ENCODE measurements around the gene ZNF83. TPM values are rescaled to one million over a fixed set of nuclear protein-coding genes. Genes with fewer than 3 reads are reported as not detected.

ZNF83 gene
- total RNA-seq, 3 donors from 2014 or later (not counting 1 experiment from before 2014, with no cell fraction given) = 46.8 to 114 (median 96.9) TPM

GRCh38 chr19:52665529-52665928 is 27.4 kb upstream of the ZNF83 start:
- Mint-ChIP-seq H3K36me3 (no peaks in the 10 kb centered on the region), H3K27me3 (ENCODE audit: low read depth in 2 of 2) (no peaks in the 10 kb centered on the region), H3K27ac (peak overlapping the region; percentile 6 to 56), H3K9me3 (no peaks in the 10 kb centered on the region), H3K4me3 (no peak overlapping the region), H3K4me1 (peaks cover 15 to 20% of the 10 kb centered on the region in 2 donors)
- DNase-seq (no peak), ATAC-seq (no peak)
- Histone ChIP-seq H3K27ac (ENCODE audit: low read length) (no peak overlapping the region), H3K4me1 (ENCODE audit: control insufficient read depth, insufficient read depth, low read length) (no peaks in the 10 kb centered on the region), H3K9me3 (ENCODE audit: control insufficient read depth, insufficient read depth, low read length) (no peaks in the 10 kb centered on the region), H3K36me3 (ENCODE audit: control insufficient read depth, insufficient read depth, low read length) (peaks cover 3% of the 10 kb centered on the region), H3K4me3 (ENCODE audit: low read length) (no peak overlapping the region), H3K27me3 (ENCODE audit: control insufficient read depth, insufficient read depth, low read length) (no peaks in the 10 kb centered on the region)
- intact Hi-C loops (cut with micrococcal nuclease) = no loop called here
- no peak for TF ChIP-seq CTCF (IDR thresholded peaks at IDR 0.05)
- 100% methylated on average over 6 of the region's 6 CpGs for WGBS (ENCODE audit: insufficient coverage)

DNA sequence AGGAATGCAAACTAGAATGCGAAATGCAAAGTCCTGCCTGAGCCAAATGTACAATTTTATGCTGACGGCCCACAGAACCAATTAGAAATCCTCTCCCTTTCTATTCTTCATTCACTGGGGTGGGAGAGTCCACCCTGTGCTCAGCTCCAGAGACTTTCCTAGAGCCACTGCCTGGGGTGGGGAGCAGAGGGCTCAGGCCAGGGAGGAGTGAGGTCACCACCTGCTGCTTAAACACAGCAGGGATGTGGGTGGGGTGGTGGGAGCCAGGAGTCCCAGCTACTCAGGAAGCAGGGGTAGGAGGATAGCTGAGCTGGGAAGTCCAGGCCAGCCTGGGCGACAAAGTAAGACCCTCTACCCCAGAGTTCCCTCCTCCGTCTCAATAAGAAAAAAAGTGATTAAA is 26.9 kb upstream of the ZNF83 start:
- H3K4me1 Mint-ChIP-seq = peaks cover 12 to 17% of the 10 kb centered on the region in 2 donors
- H3K27me3 ChIP-seq (ENCODE audit: control insufficient read depth, insufficient read depth, low read length) = no peaks in the 10 kb centered on the region
- no peaks in the 10 kb centered on the region for H3K9me3 ChIP-seq (ENCODE audit: control insufficient read depth, insufficient read depth, low read length)
- no peak overlapping the region for H3K27ac Mint-ChIP-seq
- no peaks in the 10 kb centered on the region for H3K36me3 Mint-ChIP-seq
- intact Hi-C loops (cut with micrococcal nuclease) = no loop called here
- H3K9me3 Mint-ChIP-seq = no peaks in the 10 kb centered on the region
- H3K4me3 ChIP-seq (ENCODE audit: low read length) = no peak overlapping the region
- 98% methylated on average over 4 of the region's 4 CpGs for WGBS (ENCODE audit: insufficient coverage)
- ATAC-seq = no peak
- DNase-seq = no peak
- no peak overlapping the region for H3K4me3 Mint-ChIP-seq
- no peak for TF ChIP-seq CTCF (IDR thresholded peaks at IDR 0.05)
- H3K36me3 ChIP-seq (ENCODE audit: control insufficient read depth, insufficient read depth, low read length) = peaks cover 6% of the 10 kb centered on the region
- H3K27ac ChIP-seq (ENCODE audit: low read length) = no peak overlapping the region
- no peaks in the 10 kb centered on the region for H3K27me3 Mint-ChIP-seq (ENCODE audit: low read depth in 2 of 2)
- no peaks in the 10 kb centered on the region for H3K4me1 ChIP-seq (ENCODE audit: control insufficient read depth, insufficient read depth, low read length)

DNA sequence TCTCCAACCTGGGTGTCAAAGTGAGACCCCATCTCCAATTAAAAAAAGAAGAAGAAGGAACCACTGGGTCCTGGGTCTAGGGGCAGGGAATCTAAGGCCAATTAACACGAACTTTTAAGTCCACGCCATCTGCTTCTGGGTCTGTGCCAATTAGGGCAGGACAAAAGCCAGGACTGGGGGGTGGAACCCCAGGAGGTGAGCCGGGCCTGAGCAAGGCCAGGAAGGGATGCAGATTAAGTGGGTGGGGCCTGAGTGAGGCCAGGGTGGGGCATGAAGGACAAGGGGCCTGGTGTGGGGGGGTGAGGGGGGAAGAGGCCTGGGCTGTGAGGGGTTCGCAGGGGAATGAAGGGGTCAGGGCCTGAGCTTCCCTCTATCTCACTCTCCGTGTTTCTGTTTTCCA is 26.3 kb upstream of the ZNF83 start:
- H3K27ac ChIP-seq (ENCODE audit: low read length) = no peak overlapping the region
- peaks cover 6% of the 10 kb centered on the region for H3K36me3 ChIP-seq (ENCODE audit: control insufficient read depth, insufficient read depth, low read length)
- intact Hi-C loops (cut with micrococcal nuclease) = no loop called here

More for the DNA sequence above, 26.3 kb upstream of the ZNF83 start:
- no peaks in the 10 kb centered on the region for H3K4me1 ChIP-seq (ENCODE audit: control insufficient read depth, insufficient read depth, low read length)
- H3K36me3 Mint-ChIP-seq = peaks cover 3% of the 10 kb centered on the region
- peaks cover 9 to 15% of the 10 kb centered on the region in 2 donors for H3K4me1 Mint-ChIP-seq
- no peaks in the 10 kb centered on the region for H3K9me3 Mint-ChIP-seq
- no peak overlapping the region for H3K4me3 ChIP-seq (ENCODE audit: low read length)
- ATAC-seq = no peak
- H3K9me3 ChIP-seq (ENCODE audit: control insufficient read depth, insufficient read depth, low read length) = no peaks in the 10 kb centered on the region
- no peak for DNase-seq
- no peak overlapping the region for H3K27ac Mint-ChIP-seq
- no peaks in the 10 kb centered on the region for H3K27me3 Mint-ChIP-seq (ENCODE audit: low read depth in 2 of 2)
- no peaks in the 10 kb centered on the region for H3K27me3 ChIP-seq (ENCODE audit: control insufficient read depth, insufficient read depth, low read length)
- WGBS (ENCODE audit: insufficient coverage) = 95% methylated on average over 5 of the region's 5 CpGs
- H3K4me3 Mint-ChIP-seq = no peak overlapping the region
- no peak for TF ChIP-seq CTCF (IDR thresholded peaks at IDR 0.05)

Data from natural killer cell (primary cell).